HT-29 (cell line): ENCODE results near the gene CASP3. TPM values are rescaled to one million over a fixed set of nuclear protein-coding genes. Genes with fewer than 3 reads are reported as not detected.
"Not testable (repeated sequence)": the region's sequence is repeated elsewhere in the genome, so short reads cannot be mapped to it uniquely, and the experiment has no call there.

Experiments used
- DNase-seq: peaks from one replicate; pipeline ENCODE4 v3.0.0-alpha.2; 2015; ENCODE audit warnings: low spot score
- total RNA-seq: library from RNA; depleted of rRNA; stranded (reverse); fragments of >200 nt; shearing (Covaris generic); gene quantifications from 2 replicates; pipeline ENCODE4 v1.2.3, GENCODE V29; 2014; rRNA removed

The CASP3 gene
- total RNA-seq, 1 experiment from 2014 or later, result 5.8 TPM

DNA sequence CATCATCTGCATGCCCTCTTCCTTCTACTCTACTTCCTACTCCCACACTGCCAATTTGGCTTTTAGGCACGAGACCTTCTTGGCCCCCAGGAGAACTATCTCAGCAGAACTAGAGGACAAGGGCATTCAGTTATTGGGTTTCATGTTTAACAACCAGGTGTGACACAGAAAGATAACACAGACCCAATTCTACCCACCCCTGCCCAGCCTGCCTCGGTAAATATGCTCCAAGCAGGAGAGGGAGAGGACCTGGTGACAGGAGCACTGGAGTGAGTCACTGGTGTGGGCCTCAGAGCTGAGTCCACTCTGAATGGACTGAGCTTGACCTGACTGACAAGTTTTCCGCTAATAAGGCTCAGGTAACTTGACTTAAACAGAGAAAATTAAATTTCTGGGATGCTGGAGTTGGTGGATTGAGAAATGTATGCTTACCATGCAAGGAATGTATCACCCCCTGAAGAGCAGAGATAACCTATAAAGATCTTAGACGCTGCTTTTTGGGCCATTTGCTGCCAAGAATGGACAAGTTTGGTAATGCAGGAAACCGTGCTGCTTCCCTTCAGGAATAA, 52.5 kb downstream of the CASP3 start:
- peak; percentile 25 for DNase-seq

- no peak for DNase-seq
Observed at GRCh38 chr4:184596044-184596616, 53.1 kb downstream of the CASP3 start.

- DNase-seq, result no peak
Observed at GRCh38 chr4:184595430-184595829, 53.8 kb downstream of the CASP3 start.

GRCh38 chr4:184593461-184593860, 55.8 kb downstream of the CASP3 start:
- no peak for DNase-seq

- DNase-seq, result not testable (repeated sequence)
Observed at GRCh38 chr4:184591747-184592270, 57.4 kb downstream of the CASP3 start.

DNA sequence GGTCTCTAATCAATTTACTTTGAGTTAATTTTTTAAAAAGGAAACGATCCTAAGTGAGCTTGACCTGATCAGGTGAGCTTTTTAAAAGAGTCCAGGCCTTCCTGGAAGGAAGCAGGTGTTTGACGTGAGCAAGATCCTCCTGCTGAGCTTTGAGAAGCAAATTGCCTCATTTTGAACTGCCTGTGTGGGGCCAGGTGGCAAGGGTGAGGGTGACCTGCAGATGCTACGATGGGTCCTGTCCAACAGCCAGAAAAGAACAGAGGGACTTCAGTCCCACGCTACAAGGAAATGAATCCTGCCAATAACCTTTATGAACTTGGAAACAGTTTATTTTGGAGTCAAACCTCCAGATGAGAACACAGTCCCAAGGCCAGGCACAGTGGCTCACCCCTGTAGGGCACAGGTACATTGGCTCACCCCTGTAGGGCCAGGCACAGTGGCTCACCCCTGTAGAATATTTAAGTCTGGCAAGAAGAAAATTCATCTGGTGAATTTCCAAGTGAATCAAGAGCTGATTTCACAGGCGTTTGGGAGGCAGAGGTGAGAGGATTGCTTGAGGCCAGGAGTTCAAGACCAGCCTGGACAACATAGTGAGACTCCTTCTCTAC, 58.1 kb downstream of the CASP3 start:
- DNase-seq, result no peak

DNA sequence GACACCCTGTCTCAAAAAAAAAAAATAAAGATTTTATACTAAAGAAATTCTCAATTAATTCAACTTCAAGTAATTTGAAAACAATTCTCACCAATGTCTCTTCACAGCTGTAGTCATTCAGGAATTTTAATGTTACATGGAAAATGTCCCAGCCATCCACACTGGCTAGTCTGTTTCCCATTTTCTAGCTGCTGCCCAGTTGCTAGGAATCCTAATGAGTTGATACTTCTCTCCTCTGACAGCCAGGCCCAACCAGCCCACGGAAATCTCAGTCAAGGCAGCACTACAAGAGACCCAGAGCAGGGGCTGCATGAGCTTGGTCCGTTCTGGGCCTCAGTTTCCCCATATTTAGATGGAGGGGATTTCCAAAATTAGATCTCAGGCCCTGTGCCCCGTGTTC, 59.1 kb downstream of the CASP3 start:
- no peak for DNase-seq

- DNase-seq, result no peak
Observed at GRCh38 chr4:184588893-184589292, 60.4 kb downstream of the CASP3 start.

DNA sequence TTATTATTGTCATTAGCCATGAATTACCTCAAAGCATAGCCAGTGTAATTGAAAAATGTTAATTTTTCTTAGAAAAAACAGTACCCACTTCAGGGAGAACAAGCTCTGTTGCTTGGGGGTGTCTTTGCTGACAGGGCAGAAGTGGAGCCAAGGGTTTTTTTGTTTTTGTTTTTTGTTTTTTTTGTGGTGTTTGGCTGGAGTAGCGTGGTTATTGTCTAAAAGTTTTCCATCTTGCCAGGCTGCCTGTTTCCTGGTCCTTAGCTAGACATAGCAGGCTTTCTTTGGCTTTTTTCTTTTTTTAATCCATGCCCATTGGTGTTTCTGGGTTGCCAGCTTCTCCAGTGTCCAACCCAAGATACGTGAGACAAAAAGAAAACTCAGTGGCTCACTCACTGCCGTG, 61.5 kb downstream of the CASP3 start:
- DNase-seq, result no peak

GRCh38 chr4:184587221-184587620, 62.0 kb downstream of the CASP3 start:
- no peak for DNase-seq

DNA sequence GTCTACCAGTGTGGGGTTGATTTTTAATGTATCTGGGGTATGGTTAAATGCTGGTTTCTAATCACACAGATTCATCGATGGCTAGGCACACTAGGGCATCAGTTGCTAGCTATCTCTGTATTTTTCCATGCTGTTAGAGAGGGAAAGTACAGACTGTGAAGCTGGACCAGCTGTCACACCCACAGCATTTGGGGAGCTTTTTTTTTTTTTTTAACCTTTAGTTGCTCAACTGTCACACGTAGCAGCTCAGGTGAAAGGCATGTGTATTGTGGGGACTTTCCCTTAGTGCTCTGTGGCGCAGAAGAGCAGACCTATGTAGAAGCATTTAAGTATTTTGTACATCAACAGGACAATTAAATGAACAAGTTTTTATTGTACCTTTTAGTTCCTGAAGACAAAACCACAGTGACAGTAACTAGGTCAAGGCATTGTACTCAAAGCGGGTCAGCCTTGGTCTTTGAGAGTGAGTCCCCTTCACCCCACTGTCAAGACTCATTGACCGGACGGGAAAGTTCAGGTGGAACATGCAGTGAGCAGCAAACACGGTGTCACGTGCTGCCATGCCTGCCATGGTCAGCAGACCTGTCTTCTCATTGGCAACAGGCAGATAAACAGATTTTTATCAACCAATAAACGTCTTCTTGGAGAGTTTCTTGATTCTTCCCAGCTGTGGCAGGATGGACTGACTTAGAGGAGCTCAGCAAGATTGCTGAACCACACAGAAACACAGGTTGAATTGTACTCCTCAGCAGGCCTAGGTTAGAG, 65.3 kb downstream of the CASP3 start:
- no peak for DNase-seq

Other genes with a start within 250 kb of the CASP3 start
- 6.6 and 9.2 TPM in 2 replicates for gene IRF2, start 174.9 kb downstream of the CASP3 start, total RNA-seq
- 1.9 and 5.0 TPM in 2 replicates for gene PRIMPOL, start 291 bp upstream of the CASP3 start, total RNA-seq
- 15.2 and 15.3 TPM in 2 replicates for gene CENPU, start 84.6 kb upstream of the CASP3 start, total RNA-seq
- 29.9 and 36.6 TPM in 2 replicates for gene ACSL1, start 176.5 kb upstream of the CASP3 start, total RNA-seq